Heart left ventricle (tissue), 16 donors: ENCODE measurements around the gene OTOP1. TPM values are rescaled to one million over a fixed set of nuclear protein-coding genes. Genes with fewer than 3 reads are reported as not detected.
"Not testable (repeated sequence)": the region's sequence is repeated elsewhere in the genome, so short reads cannot be mapped to it uniquely, and the experiment has no call there.

Experiments
- ATAC-seq, 4 donors: fragments of 200-7000 bp; cut with Tn5 transposase; one replicate each; pipeline ENCODE4 v1.9.1; 2020 to 2022; ENCODE audit warnings: moderate library complexity in 4 of 4, mild to moderate bottlenecking in 3 of 4, moderate number of reproducible peaks in 1 of 4
- DNase-seq, 5 donors: peaks; one replicate each; pipeline ENCODE4 v3.0.0-alpha.2; 2020
- H3K27ac ChIP-seq, 12 donors: fragments of 200-600 bp; sonication (generic) in 4 of 12; one replicate each; pipeline versions ENCODE4 v1.5.0 to v1.8.0; 2016 to 2022; ENCODE audit warnings: mild to moderate bottlenecking in 2 of 12
- H3K27me3 ChIP-seq, 9 donors: fragments of 200-600 bp; sonication (generic) in 2 of 9; one replicate each; pipeline versions ENCODE4 v1.5.1 to v1.8.0; 2016 to 2022; ENCODE audit warnings: mild to moderate bottlenecking in 3 of 9
- H3K36me3 ChIP-seq, 9 donors: fragments of 200-600 bp; sonication (generic) in 2 of 9; one replicate each; pipeline versions ENCODE4 v1.5.0 to v1.8.0; 2018 to 2022; ENCODE audit warnings: mild to moderate bottlenecking in 2 of 9
- H3K4me1 ChIP-seq, 12 donors: fragments of 200-600 bp; sonication (generic) in 4 of 12; one replicate each; pipeline versions ENCODE4 v1.5.0 to v1.8.0; 2016 to 2022; ENCODE audit warnings: mild to moderate bottlenecking in 3 of 12
- H3K4me3 ChIP-seq, 12 donors: fragments of 200-600 bp; sonication (generic) in 4 of 12; one replicate each; pipeline versions ENCODE4 v1.5.0 to v1.8.0; 2017 to 2022; ENCODE audit warnings: mild to moderate bottlenecking in 9 of 12, moderate library complexity in 4 of 12
- H3K9me3 ChIP-seq, 12 donors: fragments of 200-600 bp; sonication (generic) in 4 of 12; one replicate each; pipeline versions ENCODE4 v1.5.0 to v1.8.0; 2016 to 2022; ENCODE audit warnings: mild to moderate bottlenecking in 1 of 12
- POLR2A ChIP-seq, 2 donors: fragments of 450-650 bp; IDR thresholded peaks; one replicate each; pipeline ENCODE4 v1.6.1; 2017; ENCODE audit warnings: antibody characterized with exemption in 2 of 2, mild to moderate bottlenecking in 2 of 2, moderate library complexity in 2 of 2
- WGBS, 4 donors: extraction: QIAGEN DNeasy Blood & Tissue Kit in 2 of 4; methylation state at CpG; one replicate each; pipeline versions ENCODE4 v1.1.5 to v1.1.7; 2013 to 2018; 5-methylcytosine and 5-hydroxymethylcytosine counted together
- intact Hi-C, 10 donors: fragments of 100-400 bp; cut with DNase I; formaldehyde crosslinking; loops; one replicate each; pipeline versions ENCODE4 v1.11.1 to v1.14.2; 2022
- polyA plus RNA-seq, 2 donors: library from polyadenylated mRNA; stranded (reverse); fragments of 200-250 nt; gene quantifications; one replicate each; pipeline ENCODE4 v1.2.3, GENCODE V29; 2013
- total RNA-seq, 9 donors: library from RNA; depleted of rRNA in 2 of 9; stranded (reverse); fragments of >200 nt in 2 of 9; fragmentation: NEBNext Ultra II Directional in 3 of 9; extraction: Animal tissue kit (Norgen Biotek cat#: 25700) in 3 of 9; gene quantifications; one replicate each; pipeline versions ENCODE4 v1.1.0 to v1.2.4, GENCODE V29; 2016 to 2023
- TF ChIP-seq, protein P1 (sequence below), 12 donors: fragments of 200-600 bp; sonication (generic) in 4 of 12; IDR thresholded peaks; one replicate each; pipeline versions ENCODE4 v1.5.0 to v1.8.0; 2018 to 2022; ENCODE audit warnings: antibody characterized with exemption in 12 of 12, mild to moderate bottlenecking in 5 of 12
- donor health status: ischemic (EF 13 %, LVEDD 7.1; RV severe dilation, severe dysfunction).
- donor health status: healthy with polysubstance abuse.
- donor health status: DM: no; HTN: yes; CAD: no.
- donor health status: DM: no; HTN: no; CAD: no.
- donor health status: ischemic (EF 25% LVEDD 6.9; RV normal size, moderate dysfunction).
- donor health status: ischemic (EF 25% LVEDD 5.7; RV mildly dilated, moderate dysfunction).
- donor health status: healthy.
- donor health status: DM: yes; HTN: yes; CAD: no.
- donor health status: ischemic (EF 35%, LVEDD 5.7; RV mildly dilated, moderate dysfunction).
- donor health status: nonischemic (EF 11% LVEDD 7.7; RV severe dilation, severe dysfunction).
- donor health status: DM: yes; HTN: yes; CAD: no.
- donor health status: PGD.
- donor health status: ischemic (EF 29% LVEDD 5.4; RV normal size, mild dysfunction).
- donor health status: nonischemic (EF 23%, LVEDD 6.1; RV moderate dilation, normal function).

Gene OTOP1
- total and polyA plus RNA-seq, 11 donors: not detected

DNA sequence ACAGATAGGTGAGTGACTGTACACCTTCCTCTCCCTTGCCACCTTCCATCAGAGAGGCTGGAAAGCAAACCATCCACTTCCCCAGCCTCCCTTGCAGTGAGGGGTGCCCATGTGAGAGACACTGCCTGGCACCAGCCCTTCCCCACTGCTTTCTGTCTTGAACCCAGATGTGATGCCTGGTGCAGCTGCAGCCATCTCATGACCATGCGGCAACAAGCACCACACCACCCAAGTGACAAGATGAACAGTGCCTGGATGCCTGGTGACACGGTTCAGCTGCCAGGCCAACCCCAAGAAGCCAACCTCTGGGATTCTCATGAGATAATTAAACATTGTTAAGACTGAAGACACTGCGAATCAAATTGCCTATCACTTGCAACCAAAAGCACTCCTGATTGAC, 31.4 kb downstream of the OTOP1 start:
- H3K36me3 ChIP-seq: no peaks in the 10 kb centered on the region
- H3K4me3 ChIP-seq: no peak overlapping the region
- WGBS, 4 donors: 77 to 92% (median 88%) methylated on average over 2 to 3 of the region's 3 CpGs

GRCh38 chr4:4188557-4188956, 38.2 kb downstream of the OTOP1 start:
- DNase-seq, ATAC-seq, H3K4me3 ChIP-seq, intact Hi-C loops, H3K9me3 ChIP-seq, H3K4me1 ChIP-seq, H3K27ac ChIP-seq, H3K36me3 ChIP-seq: not testable (repeated sequence)
- WGBS, 4 donors: 86 to 90% (median 88%) methylated on average over 3 of the region's 3 CpGs
- peaks cover 0 to 22% (median 0%) of the 10 kb centered on the region in 9 donors for H3K27me3 ChIP-seq

More for the DNA sequence above, 31.4 kb downstream of the OTOP1 start:
- ATAC-seq: no peak
- Histone ChIP-seq H3K4me1 (no peaks in the 10 kb centered on the region), H3K27me3 (peaks cover 0 to 12% (median 0%) of the 10 kb centered on the region in 9 donors), H3K27ac (no peak overlapping the region), H3K9me3 (no peaks in the 10 kb centered on the region)
- no peak for DNase-seq
- no peak for TF ChIP-seq POLR2A (IDR thresholded peaks at IDR 0.05)
- TF ChIP-seq, protein P1, sequence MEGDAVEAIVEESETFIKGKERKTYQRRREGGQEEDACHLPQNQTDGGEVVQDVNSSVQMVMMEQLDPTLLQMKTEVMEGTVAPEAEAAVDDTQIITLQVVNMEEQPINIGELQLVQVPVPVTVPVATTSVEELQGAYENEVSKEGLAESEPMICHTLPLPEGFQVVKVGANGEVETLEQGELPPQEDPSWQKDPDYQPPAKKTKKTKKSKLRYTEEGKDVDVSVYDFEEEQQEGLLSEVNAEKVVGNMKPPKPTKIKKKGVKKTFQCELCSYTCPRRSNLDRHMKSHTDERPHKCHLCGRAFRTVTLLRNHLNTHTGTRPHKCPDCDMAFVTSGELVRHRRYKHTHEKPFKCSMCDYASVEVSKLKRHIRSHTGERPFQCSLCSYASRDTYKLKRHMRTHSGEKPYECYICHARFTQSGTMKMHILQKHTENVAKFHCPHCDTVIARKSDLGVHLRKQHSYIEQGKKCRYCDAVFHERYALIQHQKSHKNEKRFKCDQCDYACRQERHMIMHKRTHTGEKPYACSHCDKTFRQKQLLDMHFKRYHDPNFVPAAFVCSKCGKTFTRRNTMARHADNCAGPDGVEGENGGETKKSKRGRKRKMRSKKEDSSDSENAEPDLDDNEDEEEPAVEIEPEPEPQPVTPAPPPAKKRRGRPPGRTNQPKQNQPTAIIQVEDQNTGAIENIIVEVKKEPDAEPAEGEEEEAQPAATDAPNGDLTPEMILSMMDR (IDR thresholded peaks at IDR 0.05): no peak
- intact Hi-C loops: no loop called here

- Histone ChIP-seq H3K27ac (no peak overlapping the region), H3K4me1 (no peaks in the 10 kb centered on the region), H3K4me3 (no peak overlapping the region), H3K27me3 (peaks cover 0 to 22% (median 9%) of the 10 kb centered on the region in 9 donors), H3K9me3 (no peaks in the 10 kb centered on the region), H3K36me3 (no peaks in the 10 kb centered on the region)
- no peak for TF ChIP-seq POLR2A (IDR thresholded peaks at IDR 0.05)
- TF ChIP-seq, protein P1 (IDR thresholded peaks at IDR 0.05): no peak
- no peak for DNase-seq
- intact Hi-C loops: no loop called here
- no peak for ATAC-seq
- 76 to 88% (median 80%) methylated on average over 3 of the region's 3 CpGs for WGBS, 4 donors
These were observed 41.2 kb downstream of the OTOP1 start for GRCh38 chr4:4185528-4185927.

DNA sequence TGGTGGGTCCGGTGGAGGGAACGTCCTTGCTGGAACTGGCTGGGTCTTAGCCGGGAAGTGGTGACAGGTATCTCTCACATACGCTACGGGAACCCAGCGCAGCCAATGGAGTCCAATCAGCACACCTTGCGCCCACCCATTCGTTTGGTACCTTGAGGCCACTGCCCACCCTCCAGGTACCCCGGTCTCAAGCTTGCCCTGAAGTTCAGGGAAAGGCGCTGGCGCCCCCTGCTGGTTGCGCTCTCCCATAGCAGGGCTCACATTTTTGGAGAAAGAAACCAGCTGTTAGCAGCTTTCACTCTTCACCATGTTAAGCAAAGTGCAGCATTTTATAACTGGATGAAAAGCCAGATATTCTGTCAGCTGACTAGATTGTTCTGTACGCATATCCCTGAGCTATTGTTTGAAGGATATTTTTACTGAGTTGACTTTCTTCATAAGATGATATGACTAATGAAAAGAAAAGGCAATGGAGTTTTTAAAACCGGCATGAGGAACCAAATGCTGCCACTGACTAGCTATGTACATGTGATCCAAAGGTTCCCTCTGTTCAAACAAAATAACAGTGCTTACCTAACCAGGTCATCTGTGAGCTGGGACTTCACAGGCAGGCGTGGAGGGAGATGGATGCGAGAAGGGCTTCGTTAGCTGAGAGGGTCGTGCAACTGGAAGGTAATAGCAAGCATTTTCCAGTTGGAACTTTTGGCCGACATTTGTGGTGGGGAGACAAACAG, 43.7 kb downstream of the OTOP1 start:
- Histone ChIP-seq H3K27ac (no peak overlapping the region), H3K9me3 (no peaks in the 10 kb centered on the region), H3K27me3 (peaks cover 0 to 22% (median 9%) of the 10 kb centered on the region in 9 donors), H3K4me3 (no peak overlapping the region), H3K4me1 (no peaks in the 10 kb centered on the region), H3K36me3 (no peaks in the 10 kb centered on the region)
- DNase-seq (no peak), ATAC-seq (no peak)
- WGBS, 4 donors: 34 to 41% (median 38%) methylated on average over 16 to 19 of the region's 19 CpGs
- TF ChIP-seq POLR2A (IDR thresholded peaks at IDR 0.05): no peak
- TF ChIP-seq, protein P1 (IDR thresholded peaks at IDR 0.05): peak in 11 of 12 donors; percentile 18 to 67 (median 43)
- intact Hi-C loops: loop anchor here in 1 of 10 donors (5.0 kb wide), 1 partner anchor 196 kb away; no protein-coding TSS in a partner anchor
